ENCODE measurements around the gene TMEM119. TPM values are rescaled to one million over a fixed set of nuclear protein-coding genes. Genes with fewer than 3 reads are reported as not detected.

TMEM119 gene
- total RNA-seq, 1 experiment from 2014 or later: not detected

GRCh38 chr12:108644811-108645120 is 46.9 kb upstream of the TMEM119 start:
- intact Hi-C loops (cut with micrococcal nuclease; ENCODE audit: unreplicated experiment) (no loop called here), in situ Hi-C loops (cut with HindIII; ENCODE audit: low pct_unique_long_range_greater_than_20kb, low sequenced_read_pairs) (no loop called here)
- Histone ChIP-seq H3K36me3 (ENCODE audit: control insufficient read depth, insufficient read depth, low read length) (peaks cover 10% of the 10 kb centered on the region; the same call in 1 of the 2 replicates), H3K4me1 (ENCODE audit: control insufficient read depth, insufficient read depth, low read length) (peaks cover 3% of the 10 kb centered on the region; the same call in 1 of the 2 replicates), H3K9me3 (ENCODE audit: control insufficient read depth, insufficient read depth, low read depth, low read length) (no peaks in the 10 kb centered on the region), H3K4me3 (ENCODE audit: low read depth in 2 of 2, low read length in 2 of 2) (no peak overlapping the region), H3K27me3 (ENCODE audit: control insufficient read depth, insufficient read depth, low read length) (no peaks in the 10 kb centered on the region), H3K27ac (ENCODE audit: low read length) (no peak overlapping the region)
- BruUV-seq (replicated peaks): no TSS peak
- ATAC-seq (no peak), DNase-seq (ENCODE audit: low read depth, low spot score) (no peak)
- no peak for TF ChIP-seq SIN3A (IDR thresholded peaks at IDR 0.05; ENCODE audit: borderline replicate concordance, insufficient read depth, low read depth, low read length)
- no peak for TF ChIP-seq TCF7L2 (IDR thresholded peaks at IDR 0.05; ENCODE audit: low read depth, low read length)
- TF ChIP-seq POLR2AphosphoS5 (IDR thresholded peaks at IDR 0.05; ENCODE audit: low read depth, low read length): no peak
- TF ChIP-seq CTCF (IDR thresholded peaks at IDR 0.05): no peak
- no peak for TF ChIP-seq REST (IDR thresholded peaks at IDR 0.05; ENCODE audit: insufficient read depth in 1 of 2, low read depth in 2 of 2, low read length in 1 of 2)
- CTCF ChIA-PET: no interaction called here
- POLR2A ChIA-PET: no interaction called here

- CTCF ChIA-PET: no interaction called here
- TF ChIP-seq SIN3A (IDR thresholded peaks at IDR 0.05; ENCODE audit: borderline replicate concordance, insufficient read depth, low read depth, low read length): no peak
- TF ChIP-seq TCF7L2 (IDR thresholded peaks at IDR 0.05; ENCODE audit: low read depth, low read length): no peak
- TF ChIP-seq CTCF (IDR thresholded peaks at IDR 0.05): no peak
- no peak for TF ChIP-seq POLR2AphosphoS5 (IDR thresholded peaks at IDR 0.05; ENCODE audit: low read depth, low read length)
- no peak for TF ChIP-seq REST (IDR thresholded peaks at IDR 0.05; ENCODE audit: insufficient read depth in 1 of 2, low read depth in 2 of 2, low read length in 1 of 2)
- peaks cover under 1% of the 10 kb centered on the region; the same call in 1 of the 2 replicates for H3K4me1 ChIP-seq (ENCODE audit: control insufficient read depth, insufficient read depth, low read length)
- in situ Hi-C loops (cut with HindIII; ENCODE audit: low pct_unique_long_range_greater_than_20kb, low sequenced_read_pairs): no loop called here
- ATAC-seq: no peak
- no peak for DNase-seq (ENCODE audit: low read depth, low spot score)
- H3K27ac ChIP-seq (ENCODE audit: low read length): no peak overlapping the region
- peaks cover 8% of the 10 kb centered on the region; the same call in 1 of the 2 replicates for H3K36me3 ChIP-seq (ENCODE audit: control insufficient read depth, insufficient read depth, low read length)
- H3K4me3 ChIP-seq (ENCODE audit: low read depth in 2 of 2, low read length in 2 of 2): no peak overlapping the region
- POLR2A ChIA-PET: no interaction called here
- no peaks in the 10 kb centered on the region for H3K27me3 ChIP-seq (ENCODE audit: control insufficient read depth, insufficient read depth, low read length)
- BruUV-seq (replicated peaks): no TSS peak
- intact Hi-C loops (cut with micrococcal nuclease; ENCODE audit: unreplicated experiment): no loop called here
- no peaks in the 10 kb centered on the region for H3K9me3 ChIP-seq (ENCODE audit: control insufficient read depth, insufficient read depth, low read depth, low read length)
Observed at GRCh38 chr12:108643941-108644810, 46.3 kb upstream of the TMEM119 start.

Data from Panc1 (cell line).